ENCODE results near the gene MTFR2.

The MTFR2 gene

GRCh38 chr6:136186363-136186762 is 63.7 kb downstream of the MTFR2 start:
- DNase-seq (ENCODE audit: low read depth in 2 of 2) = no peak

- DNase-seq (ENCODE audit: low read depth in 2 of 2) = no peak
Observed at GRCh38 chr6:136184738-136185137, 65.4 kb downstream of the MTFR2 start.

- no peak for DNase-seq (ENCODE audit: low read depth in 2 of 2)
Observed at GRCh38 chr6:136181861-136182260, 68.2 kb downstream of the MTFR2 start.

- DNase-seq (ENCODE audit: low read depth in 2 of 2) = no peak
Observed at GRCh38 chr6:136181512-136181833, 68.6 kb downstream of the MTFR2 start.

All from stimulated activated CD8-positive, alpha-beta memory T cell treated with anti-CD3 and anti-CD28 coated beads, Interleukin-2, amount 100 ng/mL, for 48 hours (primary cell).